ENCODE measurements around the gene CDH4. TPM values are rescaled to one million over a fixed set of nuclear protein-coding genes. Genes with fewer than 3 reads are reported as not detected.

CDH4 gene
- total RNA-seq, 1 experiment from 2014 or later = not detected

GRCh38 chr20:61660559-61660958 is 408.5 kb downstream of the CDH4 start:
- intact Hi-C loops (cut with micrococcal nuclease; ENCODE audit: unreplicated experiment) = no loop called here
- H3K4me1 ChIP-seq (replicated peaks; ENCODE audit: insufficient read depth) = no peaks in the 10 kb centered on the region
- ChIA-PET POLR2A (ENCODE audit: unreplicated experiment) (no interaction called here), CTCF (no interaction called here)
- H3K79me2 ChIP-seq (ENCODE audit: low read depth) = no peaks in the 10 kb centered on the region
- no peak overlapping the region for H3K4me3 ChIP-seq
- no peaks in the 10 kb centered on the region for H3K9me2 ChIP-seq (ENCODE audit: insufficient read depth)
- no peaks in the 10 kb centered on the region for H3F3A ChIP-seq (ENCODE audit: insufficient read depth, low read depth)
- no peaks in the 10 kb centered on the region for H3K36me3 ChIP-seq (ENCODE audit: low read depth)
- H3K9me3 ChIP-seq (ENCODE audit: insufficient read depth, low read depth) = no peaks in the 10 kb centered on the region
- BruUV-seq (replicated peaks) = no TSS peak
- no peak for TF ChIP-seq EZH2 (IDR thresholded peaks at IDR 0.05; ENCODE audit: low read depth)
- TF ChIP-seq, protein P1, sequence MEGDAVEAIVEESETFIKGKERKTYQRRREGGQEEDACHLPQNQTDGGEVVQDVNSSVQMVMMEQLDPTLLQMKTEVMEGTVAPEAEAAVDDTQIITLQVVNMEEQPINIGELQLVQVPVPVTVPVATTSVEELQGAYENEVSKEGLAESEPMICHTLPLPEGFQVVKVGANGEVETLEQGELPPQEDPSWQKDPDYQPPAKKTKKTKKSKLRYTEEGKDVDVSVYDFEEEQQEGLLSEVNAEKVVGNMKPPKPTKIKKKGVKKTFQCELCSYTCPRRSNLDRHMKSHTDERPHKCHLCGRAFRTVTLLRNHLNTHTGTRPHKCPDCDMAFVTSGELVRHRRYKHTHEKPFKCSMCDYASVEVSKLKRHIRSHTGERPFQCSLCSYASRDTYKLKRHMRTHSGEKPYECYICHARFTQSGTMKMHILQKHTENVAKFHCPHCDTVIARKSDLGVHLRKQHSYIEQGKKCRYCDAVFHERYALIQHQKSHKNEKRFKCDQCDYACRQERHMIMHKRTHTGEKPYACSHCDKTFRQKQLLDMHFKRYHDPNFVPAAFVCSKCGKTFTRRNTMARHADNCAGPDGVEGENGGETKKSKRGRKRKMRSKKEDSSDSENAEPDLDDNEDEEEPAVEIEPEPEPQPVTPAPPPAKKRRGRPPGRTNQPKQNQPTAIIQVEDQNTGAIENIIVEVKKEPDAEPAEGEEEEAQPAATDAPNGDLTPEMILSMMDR (conservative IDR thresholded peaks at IDR 0.05) = no peak
- peaks cover 97% of the 10 kb centered on the region for H3K27me3 ChIP-seq (ENCODE audit: insufficient read depth, low read depth)
- H2AFZ ChIP-seq = no peak overlapping the region
- H3K4me2 ChIP-seq = no peak overlapping the region
- DNase-seq = no peak
- 0 out of 2 replicates have a peak, but pooled peaks cover 4% of the 10 kb centered on the region for H4K20me1 ChIP-seq (ENCODE audit: insufficient read depth)
- H3K27ac ChIP-seq = no peak overlapping the region

DNA sequence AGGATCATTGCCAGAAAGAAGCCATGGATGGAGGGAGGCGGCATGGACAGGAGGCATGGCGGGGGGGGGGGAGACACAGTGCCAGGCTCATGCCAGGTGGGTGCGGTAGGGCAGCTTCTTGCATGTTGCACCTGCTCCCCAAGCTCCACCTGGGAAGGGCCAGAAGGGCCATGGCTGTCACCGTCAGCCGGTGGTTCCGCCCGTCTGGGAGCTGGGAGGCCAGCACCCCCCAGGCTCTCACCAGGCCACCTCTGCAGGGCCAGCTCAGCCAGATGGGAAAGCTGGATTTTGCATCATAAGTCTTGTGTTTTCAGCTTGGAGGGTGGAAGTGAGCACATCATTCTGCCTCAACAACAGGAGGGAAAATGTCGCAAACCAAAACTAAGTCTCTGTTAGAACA is 409.0 kb downstream of the CDH4 start:
- Histone ChIP-seq H3K27ac (no peak overlapping the region), H4K20me1 (ENCODE audit: insufficient read depth) (0 out of 2 replicates have a peak, but pooled peaks cover 4% of the 10 kb centered on the region), H3K36me3 (ENCODE audit: low read depth) (no peaks in the 10 kb centered on the region), H2AFZ (no peak overlapping the region), H3F3A (ENCODE audit: insufficient read depth, low read depth) (no peaks in the 10 kb centered on the region), H3K4me2 (no peak overlapping the region), H3K4me3 (no peak overlapping the region), H3K9me3 (ENCODE audit: insufficient read depth, low read depth) (no peaks in the 10 kb centered on the region), H3K79me2 (ENCODE audit: low read depth) (no peaks in the 10 kb centered on the region), H3K9me2 (ENCODE audit: insufficient read depth) (no peaks in the 10 kb centered on the region), H3K4me1 (replicated peaks; ENCODE audit: insufficient read depth) (no peaks in the 10 kb centered on the region), H3K27me3 (ENCODE audit: insufficient read depth, low read depth) (peaks cover 97% of the 10 kb centered on the region)
- POLR2A ChIA-PET (ENCODE audit: unreplicated experiment) = no interaction called here
- no peak for DNase-seq
- no TSS peak for BruUV-seq (replicated peaks)
- CTCF ChIA-PET = no interaction called here
- TF ChIP-seq, protein P1 (conservative IDR thresholded peaks at IDR 0.05) = no peak
- TF ChIP-seq EZH2 (IDR thresholded peaks at IDR 0.05; ENCODE audit: low read depth) = no peak
- intact Hi-C loops (cut with micrococcal nuclease; ENCODE audit: unreplicated experiment) = no loop called here

DNA sequence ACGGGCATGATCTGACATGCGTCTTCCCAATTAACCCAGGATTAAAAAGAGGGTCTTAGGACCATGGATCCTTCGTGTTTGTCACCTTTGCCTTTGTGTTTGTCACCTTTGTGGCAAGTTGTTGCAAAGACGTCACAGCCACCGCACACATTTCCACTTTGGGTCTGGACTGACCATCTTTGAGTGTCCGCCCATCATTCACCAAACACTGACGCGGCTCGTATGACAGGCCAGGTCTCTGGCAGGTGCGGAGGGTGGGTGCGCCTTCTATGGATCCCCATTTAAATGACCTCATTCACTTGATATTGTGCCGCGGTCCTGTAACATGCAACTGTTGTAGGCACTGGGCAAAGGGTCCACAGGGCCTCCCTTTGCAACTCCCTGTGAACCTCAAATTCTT is 409.5 kb downstream of the CDH4 start:
- H3K4me1 ChIP-seq (replicated peaks; ENCODE audit: insufficient read depth) = no peaks in the 10 kb centered on the region
- CTCF ChIA-PET = no interaction called here
- H3K79me2 ChIP-seq (ENCODE audit: low read depth) = no peaks in the 10 kb centered on the region
- TF ChIP-seq EZH2 (IDR thresholded peaks at IDR 0.05; ENCODE audit: low read depth) = no peak
- TF ChIP-seq, protein P1 (conservative IDR thresholded peaks at IDR 0.05) = no peak
- POLR2A ChIA-PET (ENCODE audit: unreplicated experiment) = no interaction called here
- no peaks in the 10 kb centered on the region for H3K9me2 ChIP-seq (ENCODE audit: insufficient read depth)
- H3K36me3 ChIP-seq (ENCODE audit: low read depth) = no peaks in the 10 kb centered on the region
- no peak overlapping the region for H3K27ac ChIP-seq
- peaks cover 99% of the 10 kb centered on the region for H3K27me3 ChIP-seq (ENCODE audit: insufficient read depth, low read depth)
- no TSS peak for BruUV-seq (replicated peaks)
- H2AFZ ChIP-seq = no peak overlapping the region
- no peak for DNase-seq
- intact Hi-C loops (cut with micrococcal nuclease; ENCODE audit: unreplicated experiment) = no loop called here
- H3K4me2 ChIP-seq = no peak overlapping the region
- H4K20me1 ChIP-seq (ENCODE audit: insufficient read depth) = 0 out of 2 replicates have a peak, but pooled peaks cover 4% of the 10 kb centered on the region
- H3K9me3 ChIP-seq (ENCODE audit: insufficient read depth, low read depth) = no peaks in the 10 kb centered on the region
- H3K4me3 ChIP-seq = no peak overlapping the region
- H3F3A ChIP-seq (ENCODE audit: insufficient read depth, low read depth) = no peaks in the 10 kb centered on the region
